Measurements from ENCODE around the gene TRMT10B.
"Not testable (repeated sequence)": the region's sequence is repeated elsewhere in the genome, so short reads cannot be mapped to it uniquely, and the experiment has no call there.

The TRMT10B gene

GRCh38 chr9:37746448-37747270 is 6.9 kb upstream of the TRMT10B start:
- Mint-ChIP-seq H3K4me1 (peaks cover 5% of the 10 kb centered on the region), H3K27me3 (ENCODE audit: low read depth, poor library complexity) (peaks cover 11% of the 10 kb centered on the region), H3K4me3 (no peak overlapping the region), H3K27ac (no peak overlapping the region), H3K36me3 (ENCODE audit: low read depth) (no peaks in the 10 kb centered on the region), H3K9me3 (no peaks in the 10 kb centered on the region)
- no peak for TF ChIP-seq CTCF (IDR thresholded peaks at IDR 0.05)
- no peak for DNase-seq

DNA sequence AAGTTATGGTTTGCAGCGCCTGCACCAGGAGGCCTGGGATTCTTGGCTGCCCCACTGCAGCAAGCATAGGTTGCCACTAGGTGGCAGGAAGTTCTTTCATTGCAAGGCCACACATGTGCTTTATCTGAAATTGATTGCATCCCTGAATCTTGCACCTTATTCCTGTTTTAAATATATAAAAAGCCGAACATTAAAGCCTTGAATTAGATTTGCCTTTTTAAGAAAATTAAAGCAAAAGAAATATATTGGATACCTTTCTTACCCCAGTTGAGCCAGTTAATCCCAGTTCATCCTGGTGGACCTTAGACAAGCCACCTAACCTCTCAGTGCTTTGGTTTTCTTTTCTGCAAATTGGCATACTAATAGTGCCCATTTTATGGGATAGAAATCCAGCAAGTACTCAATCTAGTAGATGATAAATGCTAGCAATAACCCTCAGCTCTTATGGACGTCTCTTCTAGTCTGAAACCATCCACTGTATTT is 6.3 kb upstream of the TRMT10B start:
- Mint-ChIP-seq H3K27ac (no peak overlapping the region), H3K36me3 (ENCODE audit: low read depth) (no peaks in the 10 kb centered on the region), H3K4me3 (no peak overlapping the region), H3K4me1 (no peaks in the 10 kb centered on the region), H3K9me3 (no peaks in the 10 kb centered on the region), H3K27me3 (ENCODE audit: low read depth, poor library complexity) (peaks cover 11% of the 10 kb centered on the region)
- peak; percentile 65 for DNase-seq
- TF ChIP-seq CTCF (IDR thresholded peaks at IDR 0.05) = peak; percentile 93

DNA sequence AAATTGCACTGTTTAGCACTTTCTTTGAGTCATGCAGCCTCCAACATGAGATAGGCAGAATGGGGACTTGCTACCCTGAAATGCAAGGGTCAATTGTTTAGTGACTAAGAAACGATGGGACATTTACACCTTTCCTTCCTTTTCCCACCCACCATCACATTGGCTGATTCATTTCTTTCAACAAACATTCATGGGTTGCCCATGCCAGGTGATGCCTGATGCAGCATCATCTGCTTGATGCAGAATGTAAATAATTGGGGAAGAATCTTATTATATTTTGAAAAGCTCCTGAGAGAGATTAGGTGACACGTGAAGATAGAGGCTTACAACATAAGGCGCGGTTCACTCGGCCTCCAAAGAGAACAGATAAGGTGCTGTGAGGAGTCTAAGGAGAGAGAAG is 4.5 kb upstream of the TRMT10B start:
- peaks cover 5% of the 10 kb centered on the region for H3K36me3 Mint-ChIP-seq (ENCODE audit: low read depth)
- H3K27ac Mint-ChIP-seq = no peak overlapping the region
- peaks cover 8% of the 10 kb centered on the region for H3K27me3 Mint-ChIP-seq (ENCODE audit: low read depth, poor library complexity)
- DNase-seq = no peak
- H3K9me3 Mint-ChIP-seq = peaks cover 7% of the 10 kb centered on the region
- TF ChIP-seq CTCF (IDR thresholded peaks at IDR 0.05) = no peak
- no peak overlapping the region for H3K4me3 Mint-ChIP-seq
- peaks cover 4% of the 10 kb centered on the region for H3K4me1 Mint-ChIP-seq

GRCh38 chr9:37751186-37751585 is 2.4 kb upstream of the TRMT10B start:
- no peak for DNase-seq
- H3K27me3 Mint-ChIP-seq (ENCODE audit: low read depth, poor library complexity) = peaks cover 8% of the 10 kb centered on the region
- peaks cover 7% of the 10 kb centered on the region for H3K9me3 Mint-ChIP-seq
- TF ChIP-seq CTCF (IDR thresholded peaks at IDR 0.05) = no peak
- peaks cover 11% of the 10 kb centered on the region for H3K4me1 Mint-ChIP-seq
- H3K27ac Mint-ChIP-seq = no peak overlapping the region
- peaks cover 5% of the 10 kb centered on the region for H3K36me3 Mint-ChIP-seq (ENCODE audit: low read depth)
- H3K4me3 Mint-ChIP-seq = no peak overlapping the region

GRCh38 chr9:37751704-37752103 is 1.9 kb upstream of the TRMT10B start:
- H3K27me3 Mint-ChIP-seq (ENCODE audit: low read depth, poor library complexity) = not testable (repeated sequence)

DNA sequence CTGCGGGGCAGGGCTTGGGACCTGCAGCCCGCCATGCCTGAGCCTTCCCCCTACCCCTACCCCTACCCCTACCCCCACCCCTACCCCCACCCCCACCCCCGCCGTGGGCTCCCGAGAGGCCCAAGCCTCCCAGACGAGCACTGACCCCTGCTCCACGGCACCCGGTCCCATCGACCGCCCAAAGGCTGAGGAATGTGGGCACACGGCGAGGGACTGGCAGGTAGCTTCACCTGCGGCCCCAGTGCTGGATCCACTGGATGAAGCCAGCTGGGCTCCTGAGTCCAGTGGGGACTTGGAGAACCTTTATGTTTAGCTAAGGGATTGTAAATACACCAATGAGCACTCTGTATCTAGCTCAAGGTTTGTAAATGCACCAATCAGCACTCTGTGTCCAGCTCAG is 1.5 kb upstream of the TRMT10B start:
- not testable (repeated sequence) for H3K36me3 Mint-ChIP-seq (ENCODE audit: low read depth); H3K4me3 Mint-ChIP-seq

More at GRCh38 chr9:37751704-37752103, 1.9 kb upstream of the TRMT10B start:
- not testable (repeated sequence) for H3K27ac Mint-ChIP-seq; H3K9me3 Mint-ChIP-seq; H3K4me3 Mint-ChIP-seq; H3K36me3 Mint-ChIP-seq (ENCODE audit: low read depth); DNase-seq
- H3K4me1 Mint-ChIP-seq = peaks cover 11% of the 10 kb centered on the region

More for the DNA sequence above, 1.5 kb upstream of the TRMT10B start:
- H3K4me1 Mint-ChIP-seq = peaks cover 11% of the 10 kb centered on the region
- not testable (repeated sequence) for H3K9me3 Mint-ChIP-seq; H3K27ac Mint-ChIP-seq; DNase-seq; H3K27me3 Mint-ChIP-seq (ENCODE audit: low read depth, poor library complexity)

Data from nephron progenitor cell (in vitro differentiated cells).